Stimulated activated effector memory CD8-positive, alpha-beta T cell treated with anti-CD3 and anti-CD28 coated beads, Interleukin-12 subunit alpha, Interleukin-12 subunit beta, amount 100 ng/mL, for 72 hours (primary cell): ENCODE data around the gene LMCD1.

Experiments
- ATAC-seq: fragments of 150-1000 bp; cut with Tn5 transposase; 2 replicates; pipeline ENCODE4 v1.10.0; 2021
- DNase-seq, 2 donors: peaks; one replicate each; pipeline ENCODE4 v3.0.0; 2021 to 2022; ENCODE audit warnings: low spot score in 2 of 2
- H3K27ac Mint-ChIP-seq: one replicate; pipeline ENCODE4 v1.8.0; 2022; ENCODE audit warnings: mild to moderate bottlenecking, mixed read lengths
- H3K36me3 Mint-ChIP-seq: one replicate; pipeline ENCODE4 v1.8.0; 2022; ENCODE audit warnings: mild to moderate bottlenecking, mixed read lengths
- H3K4me1 Mint-ChIP-seq: one replicate; pipeline ENCODE4 v1.8.0; 2022; ENCODE audit warnings: mixed read lengths
- H3K4me3 Mint-ChIP-seq: one replicate; pipeline ENCODE4 v1.8.0; 2022; ENCODE audit warnings: mild to moderate bottlenecking, mixed read lengths
- H3K9me3 Mint-ChIP-seq: one replicate; pipeline ENCODE4 v1.8.0; 2022; ENCODE audit warnings: mixed read lengths

Gene LMCD1

GRCh38 chr3:8553405-8553804 lies 51.8 kb downstream of the LMCD1 start:
- DNase-seq (no peak), ATAC-seq (no peak)
- Mint-ChIP-seq H3K27ac (no peak overlapping the region), H3K4me1 (no peaks in the 10 kb centered on the region), H3K4me3 (no peak overlapping the region), H3K9me3 (no peaks in the 10 kb centered on the region), H3K36me3 (peaks cover 3% of the 10 kb centered on the region)

- DNase-seq, result no peak
- no peak for ATAC-seq
- no peak overlapping the region for H3K27ac Mint-ChIP-seq
- H3K4me1 Mint-ChIP-seq, result no peaks in the 10 kb centered on the region
- H3K9me3 Mint-ChIP-seq, result no peaks in the 10 kb centered on the region
- no peaks in the 10 kb centered on the region for H3K36me3 Mint-ChIP-seq
- H3K4me3 Mint-ChIP-seq, result no peak overlapping the region
Measured at GRCh38 chr3:8554696-8555095, 53.1 kb downstream of the LMCD1 start.

- H3K9me3 Mint-ChIP-seq, result no peaks in the 10 kb centered on the region
- no peak overlapping the region for H3K27ac Mint-ChIP-seq
- DNase-seq, result no peak
- H3K4me3 Mint-ChIP-seq, result no peak overlapping the region
- H3K4me1 Mint-ChIP-seq, result no peaks in the 10 kb centered on the region
- H3K36me3 Mint-ChIP-seq, result no peaks in the 10 kb centered on the region
- ATAC-seq, result no peak
Measured at GRCh38 chr3:8555113-8555661, 53.6 kb downstream of the LMCD1 start.

GRCh38 chr3:8555725-8556472 lies 54.3 kb downstream of the LMCD1 start:
- H3K4me1 Mint-ChIP-seq, result no peaks in the 10 kb centered on the region
- H3K9me3 Mint-ChIP-seq, result no peaks in the 10 kb centered on the region
- no peak overlapping the region for H3K27ac Mint-ChIP-seq
- DNase-seq (no peak), ATAC-seq (no peak)
- no peak overlapping the region for H3K4me3 Mint-ChIP-seq
- no peaks in the 10 kb centered on the region for H3K36me3 Mint-ChIP-seq

- ATAC-seq (no peak), DNase-seq (no peak)
- Mint-ChIP-seq H3K27ac (no peak overlapping the region), H3K36me3 (no peaks in the 10 kb centered on the region), H3K4me1 (no peaks in the 10 kb centered on the region), H3K4me3 (no peak overlapping the region), H3K9me3 (no peaks in the 10 kb centered on the region)
Measured at GRCh38 chr3:8556473-8556869, 54.8 kb downstream of the LMCD1 start.

- DNase-seq (no peak), ATAC-seq (no peak)
- Mint-ChIP-seq H3K4me1 (no peaks in the 10 kb centered on the region), H3K36me3 (no peaks in the 10 kb centered on the region), H3K4me3 (no peak overlapping the region), H3K27ac (no peak overlapping the region), H3K9me3 (no peaks in the 10 kb centered on the region)
Measured at GRCh38 chr3:8557298-8557697, 55.7 kb downstream of the LMCD1 start.

GRCh38 chr3:8558645-8559044 lies 57.0 kb downstream of the LMCD1 start:
- Mint-ChIP-seq H3K4me3 (no peak overlapping the region), H3K36me3 (no peaks in the 10 kb centered on the region), H3K9me3 (no peaks in the 10 kb centered on the region), H3K27ac (no peak overlapping the region), H3K4me1 (no peaks in the 10 kb centered on the region)
- ATAC-seq (no peak), DNase-seq (no peak)

- H3K4me1 Mint-ChIP-seq, result no peaks in the 10 kb centered on the region
- no peak overlapping the region for H3K27ac Mint-ChIP-seq
- ATAC-seq (no peak), DNase-seq (no peak)
- no peaks in the 10 kb centered on the region for H3K36me3 Mint-ChIP-seq
- no peaks in the 10 kb centered on the region for H3K9me3 Mint-ChIP-seq
- no peak overlapping the region for H3K4me3 Mint-ChIP-seq
Measured at GRCh38 chr3:8559351-8559750, 57.7 kb downstream of the LMCD1 start.

- H3K4me1 Mint-ChIP-seq, result no peaks in the 10 kb centered on the region
- ATAC-seq (no peak), DNase-seq (no peak)
- no peak overlapping the region for H3K4me3 Mint-ChIP-seq
- no peaks in the 10 kb centered on the region for H3K36me3 Mint-ChIP-seq
- H3K27ac Mint-ChIP-seq, result no peak overlapping the region
- H3K9me3 Mint-ChIP-seq, result no peaks in the 10 kb centered on the region
Measured at GRCh38 chr3:8560366-8561007, 58.9 kb downstream of the LMCD1 start.

- H3K4me1 Mint-ChIP-seq, result no peaks in the 10 kb centered on the region
- H3K27ac Mint-ChIP-seq, result no peak overlapping the region
- no peak for ATAC-seq
- H3K9me3 Mint-ChIP-seq, result no peaks in the 10 kb centered on the region
- no peak for DNase-seq
- H3K4me3 Mint-ChIP-seq, result no peak overlapping the region
- no peaks in the 10 kb centered on the region for H3K36me3 Mint-ChIP-seq
Measured at GRCh38 chr3:8561370-8561769, 59.7 kb downstream of the LMCD1 start.

GRCh38 chr3:8562081-8562595 lies 60.5 kb downstream of the LMCD1 start:
- no peaks in the 10 kb centered on the region for H3K9me3 Mint-ChIP-seq
- H3K4me3 Mint-ChIP-seq, result no peak overlapping the region
- no peak overlapping the region for H3K27ac Mint-ChIP-seq
- no peaks in the 10 kb centered on the region for H3K36me3 Mint-ChIP-seq
- DNase-seq (no peak), ATAC-seq (no peak)
- no peaks in the 10 kb centered on the region for H3K4me1 Mint-ChIP-seq

GRCh38 chr3:8563146-8563545 lies 61.5 kb downstream of the LMCD1 start:
- Mint-ChIP-seq H3K27ac (no peak overlapping the region), H3K9me3 (no peaks in the 10 kb centered on the region), H3K4me1 (no peaks in the 10 kb centered on the region), H3K36me3 (no peaks in the 10 kb centered on the region), H3K4me3 (no peak overlapping the region)
- no peak for DNase-seq
- no peak for ATAC-seq

- ATAC-seq, result no peak
- DNase-seq, result no peak
- Mint-ChIP-seq H3K9me3 (no peaks in the 10 kb centered on the region), H3K27ac (no peak overlapping the region), H3K4me1 (no peaks in the 10 kb centered on the region), H3K4me3 (no peak overlapping the region), H3K36me3 (no peaks in the 10 kb centered on the region)
Measured at GRCh38 chr3:8563597-8563996, 62.0 kb downstream of the LMCD1 start.

- no peak overlapping the region for H3K4me3 Mint-ChIP-seq
- H3K9me3 Mint-ChIP-seq, result peaks cover 4% of the 10 kb centered on the region
- H3K4me1 Mint-ChIP-seq, result peaks cover 3% of the 10 kb centered on the region
- no peak for DNase-seq
- no peak overlapping the region for H3K27ac Mint-ChIP-seq
- no peak for ATAC-seq
- peaks cover 5% of the 10 kb centered on the region for H3K36me3 Mint-ChIP-seq
Measured at GRCh38 chr3:8565376-8565775, 63.8 kb downstream of the LMCD1 start.

GRCh38 chr3:8567784-8568575 lies 66.4 kb downstream of the LMCD1 start:
- Mint-ChIP-seq H3K4me1 (peaks cover 15% of the 10 kb centered on the region), H3K4me3 (no peak overlapping the region), H3K36me3 (peaks cover 5% of the 10 kb centered on the region), H3K9me3 (peaks cover 4% of the 10 kb centered on the region), H3K27ac (no peak overlapping the region)
- DNase-seq (no peak), ATAC-seq (no peak)
